ENCODE data around the gene USP35. TPM values are rescaled to one million over a fixed set of nuclear protein-coding genes. Genes with fewer than 3 reads are reported as not detected.

The USP35 gene
- total and polyA plus RNA-seq, 2 donors (not counting 1 experiment from before 2014, with no cell fraction given), result 4.8 to 6.0 TPM

- no peak for ATAC-seq (ENCODE audit: low read depth)
- no peak overlapping the region for H2AFZ ChIP-seq (ENCODE audit: insufficient read depth, low read depth, low read length, poor library complexity, severe bottlenecking)
- peaks cover 4 to 5% of the 10 kb centered on the region in 2 donors for H3K4me1 ChIP-seq (ENCODE audit: control insufficient read depth in 2 of 2, insufficient read depth in 2 of 2, low read length in 2 of 2)
- no peaks in the 10 kb centered on the region for H3K27me3 Mint-ChIP-seq
- H3K27ac Mint-ChIP-seq, result no peak overlapping the region
- H3K4me1 Mint-ChIP-seq, result peaks cover 11% of the 10 kb centered on the region
- no peak overlapping the region for H3K4me3 Mint-ChIP-seq
- no peak overlapping the region for H3K4me3 ChIP-seq (ENCODE audit: control extremely low read depth in 1 of 5, extremely low read depth in 1 of 5, insufficient read depth in 1 of 5, low read depth in 2 of 5, low read length in 4 of 5)
- H3K36me3 ChIP-seq (replicated peaks in 1 of 2; ENCODE audit: control extremely low read depth in 1 of 2, control insufficient read depth in 1 of 2, extremely low read depth in 1 of 2, insufficient read depth in 2 of 2, low read length in 1 of 2), result peaks cover 0 to 4% of the 10 kb centered on the region in 2 experiments
- DNase-seq, result no peak
- H3K4me2 ChIP-seq (replicated peaks; ENCODE audit: low read depth, low read length, poor library complexity, severe bottlenecking), result no peak overlapping the region
- H3K9ac ChIP-seq (ENCODE audit: low read length), result no peak overlapping the region
- no peaks in the 10 kb centered on the region for H3K79me2 ChIP-seq (ENCODE audit: control insufficient read depth, insufficient read depth, low read length)
- H3K27ac ChIP-seq (ENCODE audit: low read length in 2 of 2), result no peak overlapping the region
- no peaks in the 10 kb centered on the region for H3K9me3 Mint-ChIP-seq (ENCODE audit: insufficient read depth)
- no peaks in the 10 kb centered on the region for H3K27me3 ChIP-seq (replicated peaks in 1 of 4; ENCODE audit: control extremely low read depth in 1 of 4, control insufficient read depth in 3 of 4, insufficient read depth in 4 of 4, low read length in 3 of 4)
- ChIA-PET POLR2A (no interaction called here), CTCF (interaction anchor here (1.2 to 1.6 kb wide), 2 partner anchors 32 to 369 kb away, joined by 3 read pairs; no protein-coding TSS in a partner anchor)
- H3K9me3 ChIP-seq (ENCODE audit: control extremely low read depth in 1 of 3, control insufficient read depth in 2 of 3, insufficient read depth in 1 of 3, low read length in 2 of 3), result peaks cover 0 to 3% (median 0%) of the 10 kb centered on the region in 3 donors
- intact Hi-C loops (cut with micrococcal nuclease), result no loop called here
- H4K20me1 ChIP-seq (ENCODE audit: control insufficient read depth, insufficient read depth, low read length, poor library complexity, severe bottlenecking), result no peaks in the 10 kb centered on the region
- WGBS (ENCODE audit: insufficient coverage), result 76% methylated on average over 60 of the region's 60 CpGs
- TF ChIP-seq CTCF (IDR thresholded peaks at IDR 0.05) (no peak), EZH2 (IDR thresholded peaks at IDR 0.05; ENCODE audit: borderline replicate concordance, insufficient read depth, low read depth, low read length, poor library complexity, severe bottlenecking) (no peak)
These were observed 7.3 kb downstream of the USP35 start for GRCh38 chr11:78195917-78196560.

GRCh38 chr11:78196661-78197091, 8.0 kb downstream of the USP35 start:
- POLR2A ChIA-PET, result no interaction called here
- peaks cover 7% of the 10 kb centered on the region for H3K4me1 Mint-ChIP-seq
- H3K4me3 ChIP-seq (ENCODE audit: control extremely low read depth in 1 of 5, extremely low read depth in 1 of 5, insufficient read depth in 1 of 5, low read depth in 2 of 5, low read length in 4 of 5), result no peak overlapping the region
- no peaks in the 10 kb centered on the region for H3K79me2 ChIP-seq (ENCODE audit: control insufficient read depth, insufficient read depth, low read length)
- no peak overlapping the region for H3K27ac Mint-ChIP-seq
- H3K4me3 Mint-ChIP-seq, result no peak overlapping the region
- TF ChIP-seq EZH2 (IDR thresholded peaks at IDR 0.05; ENCODE audit: borderline replicate concordance, insufficient read depth, low read depth, low read length, poor library complexity, severe bottlenecking), result no peak
- no peak for TF ChIP-seq CTCF (IDR thresholded peaks at IDR 0.05)
- H3K4me1 ChIP-seq (ENCODE audit: control insufficient read depth in 2 of 2, insufficient read depth in 2 of 2, low read length in 2 of 2), result peaks cover 4 to 5% of the 10 kb centered on the region in 2 donors
- no peaks in the 10 kb centered on the region for H3K27me3 ChIP-seq (replicated peaks in 1 of 4; ENCODE audit: control extremely low read depth in 1 of 4, control insufficient read depth in 3 of 4, insufficient read depth in 4 of 4, low read length in 3 of 4)
- DNase-seq (no peak), ATAC-seq (ENCODE audit: low read depth) (no peak)
- H3K9ac ChIP-seq (ENCODE audit: low read length), result no peak overlapping the region
- peaks cover 0 to 3% (median 0%) of the 10 kb centered on the region in 3 donors for H3K9me3 ChIP-seq (ENCODE audit: control extremely low read depth in 1 of 3, control insufficient read depth in 2 of 3, insufficient read depth in 1 of 3, low read length in 2 of 3)
- intact Hi-C loops (cut with micrococcal nuclease), result no loop called here
- H3K9me3 Mint-ChIP-seq (ENCODE audit: insufficient read depth), result no peaks in the 10 kb centered on the region
- H3K4me2 ChIP-seq (replicated peaks; ENCODE audit: low read depth, low read length, poor library complexity, severe bottlenecking), result no peak overlapping the region
- H3K36me3 ChIP-seq (replicated peaks in 1 of 2; ENCODE audit: control extremely low read depth in 1 of 2, control insufficient read depth in 1 of 2, extremely low read depth in 1 of 2, insufficient read depth in 2 of 2, low read length in 1 of 2), result peaks cover 0 to 4% of the 10 kb centered on the region in 2 experiments
- no peak overlapping the region for H2AFZ ChIP-seq (ENCODE audit: insufficient read depth, low read depth, low read length, poor library complexity, severe bottlenecking)
- CTCF ChIA-PET, result interaction anchor here (1.2 kb wide), 1 partner anchor 368 kb away, joined by 3 read pairs; no protein-coding TSS in a partner anchor
- no peak overlapping the region for H3K27ac ChIP-seq (ENCODE audit: low read length in 2 of 2)
- no peaks in the 10 kb centered on the region for H3K27me3 Mint-ChIP-seq
- 93% methylated on average over 40 of the region's 40 CpGs for WGBS (ENCODE audit: insufficient coverage)
- no peaks in the 10 kb centered on the region for H4K20me1 ChIP-seq (ENCODE audit: control insufficient read depth, insufficient read depth, low read length, poor library complexity, severe bottlenecking)
